GM19043 (cell line): ENCODE measurements around the gene IVD.

Experiments used
- ATAC-seq: cut with Tn5 transposase; IDR thresholded peaks from one replicate; pipeline ENCODE4 v1.9.1; 2021; ENCODE audit warnings: low read depth; ENCODE audit not compliant: unreplicated experiment

IVD gene

DNA sequence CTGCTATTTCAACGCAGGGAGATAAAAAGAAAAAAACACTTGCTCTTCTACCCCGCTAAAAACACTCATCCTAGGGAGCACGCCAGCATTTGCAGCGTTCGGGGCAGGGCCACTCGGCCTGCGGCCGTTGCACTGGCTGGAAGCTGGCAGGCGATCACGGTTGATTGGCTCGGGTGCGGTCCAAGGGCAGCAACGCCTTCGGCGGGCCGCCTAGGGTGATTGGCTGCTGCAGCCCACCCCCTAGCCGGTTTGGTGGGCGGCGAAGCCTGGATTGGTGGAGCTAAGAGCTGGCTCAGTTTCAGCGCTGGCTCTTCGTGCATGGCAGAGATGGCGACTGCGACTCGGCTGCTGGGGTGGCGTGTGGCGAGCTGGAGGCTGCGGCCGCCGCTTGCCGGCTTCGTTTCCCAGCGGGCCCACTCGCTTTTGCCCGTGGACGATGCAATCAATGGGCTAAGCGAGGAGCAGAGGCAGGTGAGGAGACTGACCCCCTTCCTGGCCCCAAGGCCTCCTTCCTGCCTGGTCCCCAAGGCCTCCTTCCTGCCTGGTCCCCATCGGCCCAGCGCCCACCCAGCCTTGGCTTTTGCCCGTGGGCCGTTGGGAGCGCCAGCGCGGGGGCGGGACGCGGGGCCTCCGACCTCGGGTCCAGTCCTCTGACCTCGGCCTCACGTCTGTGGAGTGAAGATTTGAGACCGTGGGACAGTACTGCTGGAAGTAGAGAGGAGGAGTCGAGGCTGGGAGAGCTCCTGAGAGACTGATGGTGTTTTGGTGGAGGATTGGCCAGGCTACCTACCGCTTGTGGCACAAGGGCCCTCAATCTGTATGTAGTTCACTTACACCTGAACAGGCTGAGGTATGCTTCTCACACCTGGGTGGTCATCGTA, at the start of gene IVD:
Gene IVD (plus strand): TSS at position 295 of the 881 bp plus-strand sequence. CDS start 33 bp downstream, at position 328.
- no peak for ATAC-seq

GRCh38 chr15:40355976-40356585, 49.5 kb upstream of the IVD start:
- ATAC-seq, result no peak

GRCh38 chr15:40357246-40357645, 48.3 kb upstream of the IVD start:
- no peak for ATAC-seq

GRCh38 chr15:40357723-40358470, 47.7 kb upstream of the IVD start, which contains the start of gene DISP2:
Gene DISP2 (plus strand): TSS chr15:40358219. CDS start chr15:40358322, 103 bp downstream.
- ATAC-seq, result no peak

- no peak for ATAC-seq
These were observed 46.9 kb upstream of the IVD start for GRCh38 chr15:40358471-40359353.

DNA sequence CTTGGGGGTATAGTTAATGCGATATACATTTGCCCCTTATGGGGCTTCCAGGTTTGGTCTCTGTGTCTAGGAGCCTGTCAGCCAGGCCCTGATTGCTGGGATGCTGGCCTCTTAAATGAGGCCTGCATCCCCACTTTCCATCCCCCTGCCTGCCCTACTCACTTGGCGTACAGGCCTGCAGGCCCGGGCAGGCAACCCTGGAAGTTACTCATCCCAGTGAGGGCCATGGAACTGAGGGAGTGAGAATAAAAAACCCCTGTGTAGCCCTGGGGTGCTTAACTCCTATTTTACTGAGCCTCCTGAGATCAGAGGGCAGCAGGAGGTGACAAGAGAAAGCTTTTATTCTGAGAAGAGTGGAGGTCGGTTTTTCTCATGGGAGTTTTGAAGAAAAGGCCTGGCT, 45.6 kb upstream of the IVD start:
- ATAC-seq, result no peak

- no peak for ATAC-seq
These were observed 44.0 kb upstream of the IVD start for GRCh38 chr15:40361640-40362039.

- ATAC-seq, result no peak
These were observed 42.0 kb upstream of the IVD start for GRCh38 chr15:40363611-40364010.

DNA sequence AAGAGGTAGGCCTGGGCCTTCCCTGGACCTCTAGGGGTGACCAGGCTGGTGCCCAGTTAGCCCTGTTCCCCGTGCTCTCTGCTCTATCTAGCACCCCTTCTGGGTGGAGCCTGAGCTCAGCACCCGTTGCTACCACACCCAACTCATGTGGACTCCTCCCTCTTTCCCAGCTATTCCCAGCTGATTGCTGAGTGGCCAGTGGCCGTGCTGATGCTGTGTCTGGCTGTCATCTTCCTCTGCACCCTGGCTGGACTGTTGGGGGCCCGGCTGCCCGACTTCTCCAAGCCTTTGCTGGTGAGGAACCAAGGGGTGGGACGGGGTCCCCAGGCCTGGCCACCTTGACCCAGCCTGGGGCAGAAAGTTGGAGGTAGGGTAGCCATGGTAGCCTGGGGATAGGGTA, 41.3 kb upstream of the IVD start:
- ATAC-seq, result no peak

- no peak for ATAC-seq
These were observed 40.6 kb upstream of the IVD start for GRCh38 chr15:40365016-40365415.

DNA sequence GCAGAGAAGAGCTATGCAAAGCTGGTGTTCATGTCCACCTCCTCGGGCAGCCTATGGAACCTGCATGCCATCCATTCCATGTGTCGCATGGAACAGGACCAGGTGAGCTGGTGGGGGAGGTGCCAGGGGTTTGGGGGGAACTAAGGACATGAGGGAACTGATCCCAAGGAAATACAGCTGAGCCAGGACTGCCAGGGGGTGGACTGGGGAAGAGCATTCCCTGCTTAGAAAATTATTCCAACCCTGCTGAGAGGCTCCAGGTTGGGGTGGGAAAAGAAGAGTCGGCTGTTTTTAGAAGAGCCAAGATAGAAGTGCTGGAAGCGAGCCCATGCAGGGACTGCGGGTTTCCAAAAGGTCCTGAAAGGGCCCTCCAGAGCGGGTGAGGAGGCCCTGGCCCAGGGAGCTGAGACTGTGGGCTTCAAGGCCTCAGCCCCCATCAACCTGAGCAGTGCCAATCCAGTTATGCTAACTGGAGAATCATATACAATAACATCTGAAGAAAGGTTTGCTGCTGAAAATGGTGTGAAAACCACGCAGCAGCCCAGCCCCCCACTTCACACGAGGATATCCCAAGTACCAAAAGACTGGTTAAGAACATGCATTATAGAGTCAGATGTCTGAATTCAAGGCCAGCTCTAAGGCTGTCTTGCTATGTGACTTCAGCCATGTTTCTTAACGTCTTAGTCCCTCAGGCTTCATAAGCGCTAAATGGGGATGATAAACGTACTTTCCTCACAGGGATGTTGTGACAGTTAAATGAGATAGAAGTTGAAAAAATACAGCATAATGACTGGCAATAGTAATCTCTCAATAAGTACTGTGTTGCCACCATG, 39.8 kb upstream of the IVD start:
- ATAC-seq, result no peak

- no peak for ATAC-seq
These were observed 38.9 kb upstream of the IVD start for GRCh38 chr15:40366457-40367370.

- ATAC-seq, result no peak
These were observed 38.3 kb upstream of the IVD start for GRCh38 chr15:40367371-40367685.

DNA sequence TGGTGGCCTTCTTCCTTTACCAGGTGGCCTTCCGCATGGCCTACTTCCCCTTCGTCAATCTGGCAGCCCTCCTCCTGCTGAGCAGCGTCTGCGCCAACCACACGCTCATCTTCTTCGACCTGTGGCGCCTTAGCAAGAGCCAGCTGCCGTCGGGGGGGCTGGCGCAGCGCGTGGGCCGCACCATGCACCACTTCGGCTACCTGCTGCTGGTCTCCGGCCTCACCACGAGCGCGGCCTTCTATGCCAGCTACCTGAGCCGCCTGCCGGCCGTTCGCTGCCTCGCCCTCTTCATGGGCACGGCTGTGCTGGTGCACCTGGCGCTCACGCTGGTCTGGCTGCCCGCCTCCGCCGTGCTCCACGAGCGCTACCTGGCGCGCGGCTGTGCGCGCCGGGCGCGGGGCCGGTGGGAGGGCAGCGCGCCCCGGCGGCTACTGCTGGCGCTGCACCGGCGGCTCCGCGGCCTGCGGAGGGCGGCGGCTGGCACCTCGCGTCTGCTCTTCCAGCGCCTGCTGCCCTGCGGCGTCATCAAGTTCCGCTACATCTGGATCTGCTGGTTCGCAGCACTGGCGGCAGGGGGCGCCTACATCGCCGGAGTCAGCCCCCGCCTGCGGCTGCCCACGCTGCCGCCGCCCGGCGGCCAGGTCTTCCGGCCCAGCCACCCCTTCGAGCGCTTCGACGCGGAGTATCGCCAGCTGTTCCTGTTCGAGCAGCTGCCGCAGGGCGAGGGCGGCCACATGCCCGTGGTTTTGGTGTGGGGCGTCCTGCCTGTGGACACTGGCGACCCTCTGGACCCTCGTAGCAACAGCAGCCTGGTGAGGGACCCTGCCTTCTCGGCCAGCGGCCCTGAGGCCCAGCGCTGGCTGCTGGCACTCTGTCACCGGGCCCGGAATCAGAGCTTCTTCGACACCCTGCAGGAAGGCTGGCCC, 37.6 kb upstream of the IVD start:
- ATAC-seq, result peak; percentile 83

GRCh38 chr15:40368719-40369473, 36.7 kb upstream of the IVD start:
- ATAC-seq, result no peak

DNA sequence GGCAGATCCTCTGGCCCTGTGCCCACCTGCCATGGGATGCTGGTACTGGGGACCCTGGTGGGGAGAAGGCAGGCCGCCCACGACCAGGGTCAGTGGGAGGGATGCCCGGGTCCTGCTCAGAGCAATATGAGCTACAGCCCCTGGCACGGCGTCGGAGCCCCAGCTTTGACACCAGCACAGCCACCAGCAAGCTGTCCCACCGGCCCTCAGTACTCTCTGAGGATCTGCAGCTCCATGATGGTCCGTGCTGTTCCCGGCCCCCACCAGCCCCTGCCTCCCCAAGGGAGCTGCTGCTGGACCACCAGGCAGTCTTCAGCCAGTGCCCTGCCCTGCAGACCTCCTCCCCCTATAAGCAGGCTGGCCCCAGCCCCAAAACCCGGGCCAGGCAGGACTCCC, 36.1 kb upstream of the IVD start:
- ATAC-seq, result no peak

- no peak for ATAC-seq
These were observed 35.6 kb upstream of the IVD start for GRCh38 chr15:40369971-40370370.
